ENCODE results near the gene SLC22A1. TPM values are rescaled to one million over a fixed set of nuclear protein-coding genes. Genes with fewer than 3 reads are reported as not detected.

The SLC22A1 gene
- total and polyA plus RNA-seq, 4 donors, result 0.72 to 2.5 (median 1.3) TPM

GRCh38 chr6:160085226-160085625 is 36.4 kb upstream of the SLC22A1 start:
- H3K27ac ChIP-seq (ENCODE audit: low read depth in 1 of 2, low read length in 1 of 2), result no peak overlapping the region
- no peaks in the 10 kb centered on the region for H3K9me3 ChIP-seq (ENCODE audit: control insufficient read depth in 4 of 4, insufficient read depth in 3 of 4, low read length in 3 of 4)
- no peak overlapping the region for H3K9ac ChIP-seq (ENCODE audit: insufficient read depth in 1 of 2, low read length in 2 of 2)
- no peaks in the 10 kb centered on the region for H3K4me1 ChIP-seq (ENCODE audit: control insufficient read depth in 5 of 5, insufficient read depth in 5 of 5, low read length in 5 of 5)
- DNase-seq (no peak), ATAC-seq (ENCODE audit: insufficient read depth, low FRiP score) (no peak)
- no peak for TF ChIP-seq CTCF (IDR thresholded peaks at IDR 0.05; ENCODE audit: control extremely low read depth, extremely low read depth)
- no peaks in the 10 kb centered on the region for H3K27me3 ChIP-seq (ENCODE audit: control insufficient read depth in 3 of 3, insufficient read depth in 3 of 3, low read length in 2 of 3)
- H3K36me3 ChIP-seq (ENCODE audit: control insufficient read depth in 4 of 4, insufficient read depth in 4 of 4, low read length in 4 of 4), result peaks cover 24 to 60% (median 28%) of the 10 kb centered on the region in 4 donors
- 66 to 67% methylated on average over 5 of the region's 5 CpGs for WGBS, 2 donors
- H3K4me3 ChIP-seq, result no peak overlapping the region

DNA sequence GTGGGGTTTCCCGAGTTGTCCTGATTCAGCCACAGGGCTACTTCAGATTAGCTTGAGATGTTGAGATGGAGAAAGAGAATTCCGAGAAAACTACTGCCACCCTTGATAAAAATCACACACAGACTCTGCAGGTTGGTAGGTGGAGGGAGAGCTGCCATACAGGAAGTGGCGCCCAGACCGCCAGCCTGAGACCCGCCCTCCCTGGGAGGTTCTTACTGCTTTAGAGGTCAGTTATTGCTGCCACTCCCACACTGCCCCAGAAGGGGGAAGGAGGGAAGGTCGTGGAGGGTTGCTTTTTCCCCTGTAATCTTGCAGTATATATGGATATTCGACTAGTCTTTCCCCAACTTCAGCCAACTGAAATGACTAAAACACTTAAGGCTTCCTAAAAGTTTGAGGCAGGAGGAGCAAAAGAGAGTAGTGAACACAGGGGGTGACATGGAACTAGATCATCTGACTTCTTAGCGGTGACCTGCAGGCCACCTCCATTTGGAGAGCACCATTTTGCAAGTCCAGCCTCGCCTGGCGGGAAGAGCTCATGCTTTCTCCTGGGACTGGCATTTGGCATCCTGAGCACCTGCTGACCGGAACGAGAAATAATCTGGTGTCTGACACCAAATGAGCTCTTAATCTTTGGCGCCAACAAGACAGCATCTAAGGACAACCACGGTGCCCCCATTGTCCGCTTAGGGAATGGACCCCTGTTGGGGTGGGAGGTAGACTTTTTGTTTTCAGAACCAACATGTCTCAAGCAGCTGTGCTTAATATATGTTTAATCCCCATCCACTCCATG is 35.7 kb upstream of the SLC22A1 start:
- Histone ChIP-seq H3K9me3 (ENCODE audit: control insufficient read depth in 4 of 4, insufficient read depth in 3 of 4, low read length in 3 of 4) (no peaks in the 10 kb centered on the region), H3K9ac (ENCODE audit: insufficient read depth in 1 of 2, low read length in 2 of 2) (no peak overlapping the region), H3K4me1 (ENCODE audit: control insufficient read depth in 5 of 5, insufficient read depth in 5 of 5, low read length in 5 of 5) (no peaks in the 10 kb centered on the region), H3K36me3 (ENCODE audit: control insufficient read depth in 4 of 4, insufficient read depth in 4 of 4, low read length in 4 of 4) (peaks cover 25 to 61% (median 29%) of the 10 kb centered on the region in 4 donors), H3K4me3 (no peak overlapping the region), H3K27ac (ENCODE audit: low read depth in 1 of 2, low read length in 1 of 2) (no peak overlapping the region), H3K27me3 (ENCODE audit: control insufficient read depth in 3 of 3, insufficient read depth in 3 of 3, low read length in 2 of 3) (no peaks in the 10 kb centered on the region)
- ATAC-seq (ENCODE audit: insufficient read depth, low FRiP score), result peak; percentile 44
- DNase-seq, result no peak
- TF ChIP-seq CTCF (IDR thresholded peaks at IDR 0.05; ENCODE audit: control extremely low read depth, extremely low read depth), result no peak
- WGBS, 2 donors, result 89 to 94% methylated on average over 15 of the region's 15 CpGs

GRCh38 chr6:160086754-160087153 is 34.9 kb upstream of the SLC22A1 start:
- Histone ChIP-seq H3K9ac (ENCODE audit: insufficient read depth in 1 of 2, low read length in 2 of 2) (no peak overlapping the region), H3K4me3 (no peak overlapping the region), H3K27me3 (ENCODE audit: control insufficient read depth in 3 of 3, insufficient read depth in 3 of 3, low read length in 2 of 3) (no peaks in the 10 kb centered on the region), H3K27ac (ENCODE audit: low read depth in 1 of 2, low read length in 1 of 2) (no peak overlapping the region), H3K36me3 (ENCODE audit: control insufficient read depth in 4 of 4, insufficient read depth in 4 of 4, low read length in 4 of 4) (peaks cover 23 to 63% (median 29%) of the 10 kb centered on the region in 4 donors), H3K4me1 (ENCODE audit: control insufficient read depth in 5 of 5, insufficient read depth in 5 of 5, low read length in 5 of 5) (no peaks in the 10 kb centered on the region), H3K9me3 (ENCODE audit: control insufficient read depth in 4 of 4, insufficient read depth in 3 of 4, low read length in 3 of 4) (no peaks in the 10 kb centered on the region)
- ATAC-seq (ENCODE audit: insufficient read depth, low FRiP score), result no peak
- no peak for TF ChIP-seq CTCF (IDR thresholded peaks at IDR 0.05; ENCODE audit: control extremely low read depth, extremely low read depth)
- DNase-seq, result no peak
- 94 to 97% methylated on average over 8 of the region's 8 CpGs for whole genome bisulfite sequencing, 2 donors
